Hematopoietic multipotent progenitor cell treated with erythropoietin and hydrocortisone succinate and interleukin-3 and kit ligand, for 4 days (in vitro differentiated cells): ENCODE data around the gene MOB3A.
A peak's percentile ranks its signal among the peaks of the same experiment; 100 is the strongest.
"Not testable (repeated sequence)": the region's sequence is repeated elsewhere in the genome, so short reads cannot be mapped to it uniquely, and the experiment has no call there.

Experiments used
- DNase-seq: peaks from one replicate; pipeline ENCODE4 v3.0.0-alpha.2; 2015

MOB3A gene

GRCh38 chr19:2101417-2102335, 5.5 kb upstream of the MOB3A start:
- no peak for DNase-seq

DNA sequence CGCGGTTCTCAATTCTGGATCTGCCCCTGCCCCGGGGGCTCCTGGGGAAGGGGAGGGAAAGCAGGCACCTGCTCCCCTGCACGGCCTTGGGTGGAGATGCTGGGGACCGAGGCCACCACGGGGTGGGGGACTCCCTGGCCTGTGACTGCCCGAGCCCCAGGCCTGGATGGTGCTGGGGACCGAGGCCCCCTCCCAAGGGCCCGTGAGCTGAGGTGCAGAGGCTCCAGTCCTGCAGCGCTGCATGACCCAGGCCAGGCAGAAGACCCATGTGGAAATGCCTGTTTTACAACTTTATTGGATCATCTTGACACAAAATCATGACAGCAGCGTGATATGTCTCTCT, 4.6 kb upstream of the MOB3A start:
- DNase-seq, result no peak

GRCh38 chr19:2099937-2100718, 4.0 kb upstream of the MOB3A start:
- no peak for DNase-seq

GRCh38 chr19:2099054-2099501, 3.0 kb upstream of the MOB3A start:
- no peak for DNase-seq

GRCh38 chr19:2097886-2098327, 1.8 kb upstream of the MOB3A start:
- no peak for DNase-seq

- DNase-seq, result no peak
Observed at GRCh38 chr19:2097203-2097885, 1.2 kb upstream of the MOB3A start.

DNA sequence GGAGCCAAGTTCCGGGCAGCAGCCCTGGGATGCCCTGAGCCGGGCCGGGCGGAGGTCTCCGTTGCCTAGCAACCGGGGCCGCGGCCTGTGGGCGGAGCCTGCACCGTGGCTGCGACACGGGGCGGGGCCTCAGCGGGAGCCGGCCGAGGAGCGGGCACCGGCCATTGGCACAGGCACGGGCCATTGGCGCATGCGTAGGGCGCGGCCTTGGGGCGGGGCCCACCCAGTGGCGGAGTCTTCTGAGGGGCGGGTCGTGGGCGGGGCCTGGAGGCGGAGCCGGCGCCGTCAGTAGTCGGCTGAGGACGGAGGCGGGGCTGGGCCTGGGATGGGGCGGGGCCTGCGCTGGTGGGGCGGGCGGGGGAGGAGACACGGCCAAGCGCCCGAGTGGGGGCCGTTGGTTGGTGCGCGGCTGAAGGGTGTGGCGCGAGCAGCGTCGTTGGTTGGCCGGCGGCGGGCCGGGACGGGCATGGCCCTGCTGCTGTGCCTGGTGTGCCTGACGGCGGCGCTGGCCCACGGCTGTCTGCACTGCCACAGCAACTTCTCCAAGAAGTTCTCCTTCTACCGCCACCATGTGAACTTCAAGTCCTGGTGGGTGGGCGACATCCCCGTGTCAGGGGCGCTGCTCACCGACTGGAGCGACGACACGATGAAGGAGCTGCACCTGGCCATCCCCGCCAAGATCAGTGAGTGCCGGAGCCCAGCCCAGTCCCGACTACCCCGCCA, 515 bp upstream of the MOB3A start, which contains the start of gene IZUMO4:
TSS of gene IZUMO4 (plus strand) at position 436 of the 723 bp plus-strand sequence. CDS start at position 467, 31 bp downstream.
- peak; percentile 98 for DNase-seq

GRCh38 chr19:2091926-2092525, 4.1 kb downstream of the MOB3A start:
- not testable (repeated sequence) for DNase-seq

DNA sequence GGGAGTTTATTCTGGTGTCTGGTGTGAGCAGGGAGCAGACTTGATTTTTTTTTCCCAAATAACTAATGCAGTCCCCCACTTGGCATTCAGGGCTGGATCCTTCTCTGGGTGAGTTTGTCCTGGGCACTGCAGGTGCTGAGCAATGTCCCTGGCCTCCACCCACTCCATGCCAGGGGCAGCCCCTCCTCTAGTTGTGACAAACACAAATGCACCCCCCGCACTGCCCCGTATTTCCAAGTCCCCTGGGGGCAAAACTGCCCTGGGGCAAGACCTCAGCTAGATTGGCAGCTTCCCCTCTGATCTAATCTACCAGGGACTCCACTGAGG, 6.4 kb downstream of the MOB3A start:
- DNase-seq, result no peak

- DNase-seq, result peak; percentile 52
Observed at GRCh38 chr19:2089001-2089711, 7.0 kb downstream of the MOB3A start.

DNA sequence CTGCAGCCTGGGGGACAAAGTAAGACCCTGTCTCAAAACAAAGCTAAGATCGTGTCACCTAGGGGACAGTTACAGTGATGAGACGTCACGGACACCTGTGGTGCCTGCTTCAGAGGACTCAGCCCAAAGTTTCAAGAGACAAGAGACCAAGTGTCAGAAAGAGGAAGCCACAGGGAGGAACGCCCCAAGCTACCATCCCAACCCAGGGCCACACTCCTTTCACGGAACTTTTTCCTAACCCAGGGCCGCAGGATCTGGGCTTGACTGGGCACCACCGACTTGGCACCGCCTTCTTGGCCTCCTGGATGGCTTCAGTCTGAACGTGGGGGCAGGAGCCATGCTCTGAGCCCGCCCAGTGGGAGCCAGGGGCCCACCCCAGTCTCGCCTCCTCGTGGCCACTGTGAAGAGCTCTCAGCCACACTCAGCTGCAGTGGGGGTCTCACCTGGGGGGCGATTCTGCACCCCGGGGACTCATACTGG, 8.5 kb downstream of the MOB3A start:
- DNase-seq, result peak; percentile 77

GRCh38 chr19:2086695-2087620, 9.2 kb downstream of the MOB3A start:
- peak; percentile 56 for DNase-seq

- peak; percentile 99 for DNase-seq
Observed at GRCh38 chr19:2084993-2085720, 11.0 kb downstream of the MOB3A start.

GRCh38 chr19:2083174-2083854, 12.8 kb downstream of the MOB3A start:
- peak; percentile 77 for DNase-seq

DNA sequence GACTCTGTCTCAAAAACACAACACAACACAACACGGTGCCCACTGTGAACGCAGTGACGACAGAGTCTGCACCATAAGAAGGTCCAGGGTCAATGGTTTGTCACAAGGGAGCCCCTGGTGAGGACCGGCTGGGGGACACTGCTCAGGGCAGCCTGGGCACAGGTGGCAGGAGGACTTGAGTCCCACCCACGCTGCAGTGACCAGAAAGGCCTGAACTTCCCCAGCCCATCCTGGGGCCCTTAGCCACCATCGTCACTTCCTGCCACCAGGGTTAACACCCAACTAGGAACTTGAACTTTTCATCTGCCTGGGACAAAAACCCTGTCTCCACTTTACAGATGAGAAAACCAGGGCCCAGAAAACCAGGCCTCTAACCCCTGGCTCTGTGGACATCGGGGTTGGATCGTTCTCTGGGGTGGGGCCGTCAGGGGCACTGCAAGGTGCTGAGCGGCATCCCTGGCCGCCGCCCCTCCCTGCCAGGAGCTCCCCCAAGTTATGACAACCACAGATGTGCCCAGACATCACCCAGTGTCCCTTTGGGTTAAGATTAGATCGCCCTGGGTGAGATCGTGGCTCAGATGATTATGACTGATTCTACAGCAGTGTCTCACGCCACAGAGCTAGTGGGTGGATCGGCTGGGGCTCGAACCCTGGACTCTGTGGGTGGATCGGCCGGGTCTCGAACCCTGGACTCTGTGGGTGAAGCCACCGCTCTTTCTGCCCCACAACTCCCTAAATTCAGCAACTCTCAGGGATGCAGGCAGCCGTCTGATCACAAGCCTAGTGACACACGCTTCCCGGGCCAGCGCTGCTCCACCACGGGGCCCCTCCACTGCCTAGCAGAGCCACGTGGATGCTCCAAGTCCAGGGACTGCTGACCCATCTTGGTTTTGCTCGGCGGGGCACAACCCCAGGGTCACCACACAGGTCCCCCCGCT, 14.0 kb downstream of the MOB3A start:
- peak; percentile 78 for DNase-seq

DNA sequence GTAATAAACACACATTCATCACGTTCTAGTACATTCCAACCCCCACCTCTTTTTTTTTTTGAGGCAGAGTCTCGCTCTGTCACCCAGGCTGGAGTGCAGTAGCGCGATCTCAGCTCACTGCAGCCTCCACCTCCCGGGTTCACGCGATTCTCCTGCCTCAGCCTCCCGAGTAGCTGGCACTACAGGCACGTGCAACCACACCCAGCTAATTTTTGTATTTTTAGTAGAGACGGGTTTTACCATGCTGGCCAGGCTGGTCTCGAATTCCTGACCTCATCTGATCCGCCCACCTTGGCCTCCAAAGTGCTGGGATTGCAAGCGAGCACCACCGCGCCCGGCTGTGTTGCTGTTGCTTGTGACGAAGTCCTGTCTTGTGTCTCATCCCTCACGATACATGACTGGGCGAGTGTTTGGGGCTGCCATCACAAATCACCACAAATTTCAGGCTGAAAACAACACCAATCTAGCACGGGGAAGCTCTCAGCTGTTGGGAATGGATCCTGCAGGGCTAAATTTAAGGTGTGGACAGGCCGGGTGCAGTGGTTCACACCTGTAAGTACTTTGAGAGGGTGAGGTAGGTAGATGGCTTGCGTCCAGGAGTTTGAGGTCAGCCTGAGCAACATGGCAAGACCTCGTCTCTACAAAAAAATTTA, 15.7 kb downstream of the MOB3A start:
- no peak for DNase-seq

DNA sequence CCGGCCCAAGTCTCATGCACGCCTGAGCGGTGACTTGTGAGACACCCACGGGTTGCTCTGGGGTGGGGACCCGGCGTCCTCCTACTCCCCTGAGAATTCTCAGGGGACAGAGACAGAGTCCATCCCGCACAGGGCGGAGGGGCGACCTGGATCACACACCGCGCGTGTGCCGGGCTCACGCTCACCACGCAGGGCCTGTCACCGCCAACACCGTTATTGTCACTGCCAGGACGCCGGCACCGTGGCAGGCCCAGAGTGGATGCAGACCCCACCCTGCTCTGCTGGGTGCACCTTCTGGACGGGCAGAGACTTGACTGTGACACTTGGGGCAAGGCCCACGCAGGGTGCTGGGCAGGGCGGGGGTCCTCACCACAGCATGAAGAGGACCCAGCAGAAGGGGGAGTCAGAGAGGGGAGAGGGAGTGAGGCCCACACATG, 16.2 kb downstream of the MOB3A start:
- no peak for DNase-seq
